HG03469 (cell line): Measurements from ENCODE around the gene EPHB1.

Source experiments
- ATAC-seq: cut with Tn5 transposase; IDR thresholded peaks from one replicate; pipeline ENCODE4 v1.9.1; 2021; ENCODE audit warnings: mild to moderate bottlenecking, moderate library complexity, moderate number of reproducible peaks; ENCODE audit not compliant: unreplicated experiment

EPHB1 gene

GRCh38 chr3:134904776-134905646 is 110.0 kb downstream of the EPHB1 start:
- ATAC-seq = peak; percentile 6

DNA sequence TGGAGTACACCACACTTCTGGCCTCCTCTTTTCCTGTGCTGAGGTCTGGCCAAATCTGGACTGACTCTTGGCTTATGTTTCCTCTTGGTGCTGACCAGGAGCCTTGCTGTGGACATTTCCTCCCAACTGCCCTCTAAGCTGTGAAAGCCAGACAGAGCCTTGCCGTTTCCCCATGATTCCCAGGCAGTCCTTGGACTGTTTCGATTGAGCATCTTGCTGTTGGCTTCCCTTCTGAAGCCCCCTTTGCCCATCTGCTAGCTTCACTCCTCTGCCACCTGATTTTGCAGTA is 110.5 kb downstream of the EPHB1 start:
- no peak for ATAC-seq

- ATAC-seq = no peak
These were observed 113.2 kb downstream of the EPHB1 start for GRCh38 chr3:134908271-134908670.

DNA sequence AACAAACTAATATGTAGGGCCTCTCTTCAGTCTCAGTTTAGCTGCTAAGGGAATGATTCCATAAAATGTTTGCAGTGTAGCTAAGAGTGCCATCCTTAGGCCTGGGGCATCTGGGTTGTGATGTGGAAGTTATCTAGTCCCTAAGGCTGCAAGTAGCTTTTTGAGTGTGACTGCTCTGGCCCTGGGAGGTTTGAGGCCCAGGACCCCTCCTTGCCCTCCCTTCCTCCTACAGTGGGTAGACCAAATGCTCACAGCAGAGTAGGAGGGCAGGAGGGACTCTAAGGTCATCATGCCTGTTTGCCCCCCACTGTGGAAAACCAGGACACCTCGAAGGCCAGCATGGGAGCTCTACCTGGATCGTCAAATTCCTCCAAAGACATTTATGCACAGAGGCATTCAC is 115.0 kb downstream of the EPHB1 start:
- no peak for ATAC-seq

DNA sequence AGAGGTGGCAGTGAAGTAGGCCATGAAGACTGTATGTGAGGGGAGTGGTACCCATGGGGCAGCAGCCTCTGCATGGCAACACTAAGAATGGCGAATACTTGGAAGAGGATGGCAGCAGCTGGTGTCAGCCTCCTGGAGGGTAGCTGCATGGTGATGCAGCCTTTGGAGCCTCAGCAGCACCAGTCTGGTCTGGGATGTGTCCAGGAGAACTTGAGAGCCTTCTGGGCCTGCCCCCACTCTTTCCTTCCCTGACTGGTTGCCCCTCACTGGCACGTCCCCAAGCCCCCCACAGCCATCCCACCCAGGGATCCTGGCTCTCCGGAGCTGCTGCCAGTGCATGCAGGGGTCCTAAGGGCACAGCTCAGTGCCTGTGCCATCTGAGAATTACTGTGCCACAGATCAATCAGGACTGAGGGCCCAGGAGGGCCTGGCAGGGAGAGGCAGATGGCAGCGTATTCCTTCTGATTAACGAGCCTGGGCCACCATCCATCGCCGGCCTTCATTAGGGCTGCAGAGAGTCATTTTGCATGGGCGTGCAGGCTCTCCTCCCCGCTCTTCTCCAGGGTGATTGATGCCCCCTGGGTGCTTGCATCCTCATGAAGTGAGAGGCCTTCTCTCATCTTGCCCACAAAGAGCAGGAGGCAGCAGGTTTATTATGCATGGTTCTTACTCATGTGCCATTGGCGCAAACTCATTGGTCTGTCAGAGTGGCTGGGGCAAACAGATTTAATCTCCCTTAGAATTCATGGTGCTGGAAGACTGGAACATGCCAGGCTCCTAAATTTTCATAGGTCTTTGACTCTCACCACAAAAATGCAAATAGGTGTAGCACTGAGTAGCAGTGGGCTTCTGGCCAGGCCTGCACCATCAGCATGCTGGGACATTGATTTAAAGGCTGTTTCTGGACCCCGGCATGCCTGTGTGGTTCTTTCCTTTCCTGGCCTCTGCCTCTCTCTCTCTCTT is 116.8 kb downstream of the EPHB1 start:
- no peak for ATAC-seq

DNA sequence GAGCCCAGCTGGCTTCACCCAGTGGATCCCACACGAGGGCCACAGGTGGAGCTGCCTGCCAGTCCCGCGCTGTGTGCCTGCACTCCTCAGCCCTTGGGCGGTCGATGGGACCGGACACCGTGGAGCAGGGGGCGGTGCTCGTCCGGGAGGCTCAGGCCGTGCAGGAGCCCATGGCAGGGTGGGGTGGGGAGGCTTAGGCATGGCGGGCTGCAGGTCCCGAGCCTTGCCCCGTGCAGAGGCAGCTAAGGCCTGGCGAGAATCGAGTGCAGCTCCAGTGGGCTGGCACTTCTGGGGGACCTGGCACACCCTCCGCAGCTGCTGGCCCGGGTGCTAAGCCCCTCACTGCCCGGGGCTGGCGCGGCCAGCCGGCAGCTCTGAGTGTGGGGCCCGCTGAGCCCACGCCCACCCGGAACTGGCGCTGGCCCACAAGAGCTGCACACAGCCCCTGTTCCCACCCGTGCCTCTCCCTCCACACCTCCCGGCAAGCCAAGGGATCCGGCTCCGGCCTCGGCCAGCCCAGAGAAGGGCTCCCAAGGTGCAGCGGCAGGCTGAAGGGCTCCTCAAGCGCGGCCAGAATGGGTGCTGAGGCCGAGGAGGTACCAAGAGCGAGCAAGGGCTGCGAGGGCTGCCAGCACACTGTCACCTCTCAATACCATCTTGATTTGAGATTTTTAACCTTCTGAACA is 121.4 kb downstream of the EPHB1 start:
- ATAC-seq = no peak

DNA sequence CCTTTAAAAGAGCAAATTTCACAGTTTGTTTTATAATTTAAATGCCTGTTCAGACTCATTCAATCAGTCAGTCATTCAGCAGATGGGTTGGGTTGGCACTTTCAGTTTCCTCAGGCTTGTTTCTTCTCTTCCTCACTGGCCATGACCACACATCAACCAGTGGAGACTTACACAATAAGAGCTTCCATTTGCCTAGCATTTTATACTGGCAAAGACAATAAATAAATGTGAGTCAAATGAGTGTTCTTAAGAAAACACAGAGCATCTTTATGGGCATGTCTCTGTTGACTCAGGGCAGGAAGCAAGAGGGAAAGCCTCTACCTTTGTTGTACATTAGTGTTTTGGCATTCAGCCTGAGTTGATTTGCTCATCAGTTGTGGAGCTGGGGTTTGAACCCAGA is 122.6 kb downstream of the EPHB1 start:
- no peak for ATAC-seq

GRCh38 chr3:134918441-134918840 is 123.4 kb downstream of the EPHB1 start:
- peak; percentile 95 for ATAC-seq

GRCh38 chr3:134922101-134922500 is 127.0 kb downstream of the EPHB1 start:
- no peak for ATAC-seq

- no peak for ATAC-seq
These were observed 127.8 kb downstream of the EPHB1 start for GRCh38 chr3:134922866-134923265.

- no peak for ATAC-seq
These were observed 128.2 kb downstream of the EPHB1 start for GRCh38 chr3:134923286-134923685.

- no peak for ATAC-seq
These were observed 132.5 kb downstream of the EPHB1 start for GRCh38 chr3:134927599-134927998.

DNA sequence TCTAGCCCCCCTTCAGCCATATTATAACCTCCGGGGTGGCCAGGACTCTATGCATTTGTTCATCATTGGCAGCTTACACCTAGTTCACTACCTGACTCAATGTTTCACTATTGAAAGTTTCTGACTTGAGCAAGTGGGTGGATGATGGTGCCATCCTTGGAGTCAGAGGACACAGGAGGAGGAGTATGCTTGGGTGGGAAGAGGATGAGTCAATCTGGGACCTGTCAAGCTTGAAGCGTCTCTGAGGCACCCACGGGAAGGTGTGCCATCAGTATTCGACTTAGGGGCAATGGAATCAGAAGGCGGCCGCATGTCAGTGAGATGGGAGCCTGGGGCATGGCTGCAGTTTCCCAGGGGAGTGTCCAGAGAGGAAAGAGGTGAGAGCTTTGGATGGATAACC is 133.3 kb downstream of the EPHB1 start:
- ATAC-seq = no peak

- ATAC-seq = no peak
These were observed 133.8 kb downstream of the EPHB1 start for GRCh38 chr3:134928819-134929218.

DNA sequence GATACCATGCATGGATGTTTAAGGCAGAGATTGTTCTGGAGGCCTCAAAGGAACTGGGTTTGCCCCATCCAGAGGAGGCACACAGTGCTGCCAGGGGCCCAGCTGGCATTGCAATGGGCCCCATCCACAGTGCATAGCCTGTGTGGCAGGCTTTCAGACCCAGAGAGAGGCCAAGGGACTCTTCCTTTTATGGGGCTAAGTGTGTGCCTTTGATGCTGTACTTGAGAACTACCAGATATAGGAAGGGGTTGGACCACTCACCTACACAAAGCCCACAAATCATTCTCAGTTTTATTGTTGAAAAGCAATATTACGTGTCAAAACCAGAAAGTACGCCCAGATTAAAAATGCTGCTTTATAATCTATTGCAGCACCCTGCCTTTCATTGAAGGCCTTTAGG is 134.9 kb downstream of the EPHB1 start:
- peak; percentile 67 for ATAC-seq

- ATAC-seq = no peak
These were observed 136.2 kb downstream of the EPHB1 start for GRCh38 chr3:134931045-134931785.

GRCh38 chr3:134932035-134932434 is 137.0 kb downstream of the EPHB1 start:
- no peak for ATAC-seq

GRCh38 chr3:134933997-134934396 is 138.9 kb downstream of the EPHB1 start:
- ATAC-seq = no peak

DNA sequence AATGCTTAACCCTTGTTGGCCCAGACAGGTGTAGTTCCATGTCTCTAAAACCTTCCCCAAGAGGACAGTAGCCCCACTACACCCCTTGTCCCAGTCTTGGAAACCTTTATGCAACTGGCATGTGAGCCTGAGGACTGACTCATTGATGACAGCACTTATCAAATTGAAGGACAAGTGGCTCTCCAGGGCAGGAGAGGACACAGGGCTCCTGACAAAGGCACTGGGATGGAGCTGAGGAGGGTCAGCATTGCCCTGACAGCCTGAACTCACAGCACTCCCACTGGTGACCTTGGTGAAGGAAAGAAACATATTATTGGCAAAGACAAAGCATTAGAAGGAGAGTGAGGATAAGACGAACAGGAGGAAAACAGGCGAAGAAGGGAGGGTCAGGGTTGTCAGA is 139.9 kb downstream of the EPHB1 start:
- ATAC-seq = no peak

- ATAC-seq = no peak
These were observed 142.4 kb downstream of the EPHB1 start for GRCh38 chr3:134937256-134938028.
